ENCODE results near the gene DDN.

- no peak for TF ChIP-seq CTCF (IDR thresholded peaks at IDR 0.05 in 4 of 5, conservative IDR thresholded peaks at IDR 0.05 in 1 of 5)
- no peak for TF ChIP-seq POLR2A (IDR thresholded peaks at IDR 0.05)
Measured at GRCh38 chr12:49012739-49013138, 13.6 kb upstream of the DDN start.

Measured in gastrocnemius medialis (tissue), 4 donors.